Kasumi-1 (cell line): ENCODE data around the gene SET.

Experiments used
- DNase-seq, 2 experiments: peaks; one replicate each; lab custom pipeline; 2025; lab: John Stamatoyannopoulos, UW

The SET gene

GRCh38 chr9:128713411-128713780 lies 24.4 kb downstream of the SET start:
- no peak for DNase-seq

- DNase-seq = no peak
Observed at GRCh38 chr9:128713941-128714573, 25.0 kb downstream of the SET start.

GRCh38 chr9:128714586-128715435 lies 25.8 kb downstream of the SET start:
- DNase-seq = no peak

GRCh38 chr9:128715436-128715750 lies 26.4 kb downstream of the SET start:
- DNase-seq = no peak

- no peak for DNase-seq
Observed at GRCh38 chr9:128716581-128717254, 27.7 kb downstream of the SET start.

GRCh38 chr9:128718047-128718446 lies 29.0 kb downstream of the SET start:
- DNase-seq = no peak

GRCh38 chr9:128718475-128718874 lies 29.5 kb downstream of the SET start:
- no peak for DNase-seq

GRCh38 chr9:128719919-128720605 lies 31.0 kb downstream of the SET start:
- no peak for DNase-seq

- no peak for DNase-seq
Observed at GRCh38 chr9:128720841-128721486, 31.9 kb downstream of the SET start.

- no peak for DNase-seq
Observed at GRCh38 chr9:128721487-128722010, 32.5 kb downstream of the SET start.

- no peak for DNase-seq
Observed at GRCh38 chr9:128722380-128723351, 33.6 kb downstream of the SET start.

- DNase-seq = no peak
Observed at GRCh38 chr9:128723352-128723865, 34.4 kb downstream of the SET start.

GRCh38 chr9:128723866-128724743 lies 35.1 kb downstream of the SET start, which contains the start of gene ZDHHC12:
Gene ZDHHC12 (minus strand): TSS chr9:128724127. CDS start chr9:128724093, 34 bp downstream.
- peak; percentile 97 to 98 for DNase-seq

- DNase-seq = peak; percentile 65 to 81
Observed at GRCh38 chr9:128724744-128725211, 35.8 kb downstream of the SET start.

GRCh38 chr9:128727640-128728248 lies 38.7 kb downstream of the SET start:
- no peak for DNase-seq

GRCh38 chr9:128728298-128728697 lies 39.3 kb downstream of the SET start:
- DNase-seq = no peak

- no peak for DNase-seq
Observed at GRCh38 chr9:128729302-128729701, 40.3 kb downstream of the SET start.

- DNase-seq = no peak
Observed at GRCh38 chr9:128729766-128730517, 40.9 kb downstream of the SET start.
